NCI-H1436 (cell line): ENCODE measurements around the gene SMURF1.
"Not testable (repeated sequence)": the region's sequence is repeated elsewhere in the genome, so short reads cannot be mapped to it uniquely, and the experiment has no call there.

ENCODE experiments used
- DNase-seq: peaks from one replicate; lab custom pipeline; 2025; lab: John Stamatoyannopoulos, UW

Gene SMURF1

GRCh38 chr7:99143853-99144672 lies at the start of gene SMURF1:
Gene SMURF1 (minus strand): TSS chr7:99144108. CDS start chr7:99143780, 328 bp downstream.
- peak; percentile 68 for DNase-seq

- DNase-seq = no peak
Measured at GRCh38 chr7:99191869-99192596, 48.1 kb upstream of the SMURF1 start.

- DNase-seq = no peak
Measured at GRCh38 chr7:99190359-99191009, 46.6 kb upstream of the SMURF1 start.

GRCh38 chr7:99189222-99189621 lies 45.3 kb upstream of the SMURF1 start:
- DNase-seq = no peak

- DNase-seq = no peak
Measured at GRCh38 chr7:99188221-99188620, 44.3 kb upstream of the SMURF1 start.

- no peak for DNase-seq
Measured at GRCh38 chr7:99184532-99185218, 40.8 kb upstream of the SMURF1 start.

GRCh38 chr7:99180067-99180650 lies 36.3 kb upstream of the SMURF1 start:
- DNase-seq = no peak

GRCh38 chr7:99177165-99177564 lies 33.3 kb upstream of the SMURF1 start:
- DNase-seq = no peak

GRCh38 chr7:99173787-99174186 lies 29.9 kb upstream of the SMURF1 start:
- no peak for DNase-seq

- DNase-seq = no peak
Measured at GRCh38 chr7:99171731-99172130, 27.8 kb upstream of the SMURF1 start.

- no peak for DNase-seq
Measured at GRCh38 chr7:99170730-99171074, 26.8 kb upstream of the SMURF1 start.

- DNase-seq = no peak
Measured at GRCh38 chr7:99170065-99170729, 26.3 kb upstream of the SMURF1 start.

- DNase-seq = no peak
Measured at GRCh38 chr7:99167072-99167471, 23.2 kb upstream of the SMURF1 start.

- no peak for DNase-seq
Measured at GRCh38 chr7:99165816-99166215, 21.9 kb upstream of the SMURF1 start.

- DNase-seq = not testable (repeated sequence)
Measured at GRCh38 chr7:99163669-99164068, 19.8 kb upstream of the SMURF1 start.

- DNase-seq = no peak
Measured at GRCh38 chr7:99156649-99157048, 12.7 kb upstream of the SMURF1 start.

GRCh38 chr7:99155211-99155610 lies 11.3 kb upstream of the SMURF1 start:
- DNase-seq = no peak

- DNase-seq = no peak
Measured at GRCh38 chr7:99146979-99147378, 3.1 kb upstream of the SMURF1 start.

- DNase-seq = no peak
Measured at GRCh38 chr7:99143521-99143852, 421 bp downstream of the SMURF1 start.

- DNase-seq = peak; percentile 96
Measured at GRCh38 chr7:99142727-99143520, 984 bp downstream of the SMURF1 start.
